ENCODE measurements around the gene CDH13.

GRCh38 chr16:83130039-83130438 is 503.3 kb downstream of the CDH13 start:
- TF ChIP-seq CTCF (IDR thresholded peaks at IDR 0.05) (no peak), ZFX (IDR thresholded peaks at IDR 0.05; ENCODE audit: borderline replicate concordance) (no peak)
